22Rv1 (cell line): Measurements from ENCODE around the gene MADCAM1.

Experiments
- H3K27ac ChIP-seq: fragments of 450-650 bp; 2 replicates; pipeline ENCODE4 v1.5.1; 2017
- CTCF ChIP-seq: fragments of 450-650 bp; IDR thresholded peaks from 2 replicates; pipeline ENCODE4 v1.5.1; 2017; ENCODE audit warnings: mild to moderate bottlenecking
- ZFX ChIP-seq: fragments of 450-650 bp; IDR thresholded peaks from 2 replicates; pipeline ENCODE4 v1.6.1; 2017; ENCODE audit warnings: antibody characterized with exemption, borderline replicate concordance

Gene MADCAM1

DNA sequence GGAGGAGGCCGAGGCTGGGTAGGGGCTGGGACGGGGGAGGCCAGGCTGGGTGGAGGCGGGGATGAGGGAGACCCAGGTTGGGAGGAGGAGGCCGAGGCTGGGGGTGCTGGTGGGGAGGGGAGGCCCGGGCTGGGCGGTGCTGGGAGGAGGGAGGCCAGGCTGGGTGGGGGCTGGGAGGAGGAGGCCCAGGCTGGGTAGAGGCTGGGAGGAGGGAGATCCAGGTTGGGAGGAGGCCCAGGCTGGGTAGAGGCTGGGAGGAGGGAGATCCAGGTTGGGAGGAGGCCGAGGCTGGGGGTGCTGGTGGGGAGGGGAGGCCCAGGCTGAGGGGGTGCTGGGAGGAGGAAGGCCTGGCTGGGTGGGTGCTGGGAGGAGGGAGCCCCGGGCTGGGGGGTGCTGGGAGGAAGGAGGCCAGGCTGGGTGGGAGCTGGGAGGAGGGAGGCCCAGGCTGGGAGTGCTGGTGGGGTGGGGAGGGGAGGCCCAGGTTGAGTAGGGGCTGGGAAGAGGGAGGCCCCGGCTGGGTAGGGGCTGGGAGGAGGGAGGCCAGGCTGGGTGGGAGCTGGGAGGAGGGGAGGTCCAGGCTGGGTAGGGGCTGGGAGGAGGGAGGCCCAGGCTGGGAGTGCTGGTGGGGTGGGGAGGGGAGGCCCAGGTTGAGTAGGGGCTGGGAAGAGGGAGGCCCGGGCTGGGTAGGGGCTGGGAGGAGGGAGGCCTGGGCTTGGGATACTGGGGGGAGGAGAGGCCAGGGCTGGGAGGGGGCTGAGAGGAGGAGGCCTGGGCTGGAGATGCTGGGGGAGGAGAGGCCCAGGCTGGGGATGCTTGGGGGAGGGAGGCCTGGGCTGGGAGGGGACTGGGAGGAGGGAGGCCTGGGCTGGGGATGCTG lies 21.7 kb downstream of the MADCAM1 start:
- no peak overlapping the region for H3K27ac ChIP-seq
- TF ChIP-seq ZFX (no peak), CTCF (no peak)

GRCh38 chr19:518598-519231 lies 22.4 kb downstream of the MADCAM1 start:
- TF ChIP-seq ZFX (no peak), CTCF (no peak)
- H3K27ac ChIP-seq, result no peak overlapping the region

GRCh38 chr19:519449-519865 lies 23.2 kb downstream of the MADCAM1 start:
- TF ChIP-seq CTCF, result no peak

GRCh38 chr19:522726-523125 lies 26.4 kb downstream of the MADCAM1 start:
- no peak for TF ChIP-seq ZFX
- TF ChIP-seq CTCF, result no peak
- no peak overlapping the region for H3K27ac ChIP-seq

More at GRCh38 chr19:519449-519865, 23.2 kb downstream of the MADCAM1 start:
- no peak overlapping the region for H3K27ac ChIP-seq

DNA sequence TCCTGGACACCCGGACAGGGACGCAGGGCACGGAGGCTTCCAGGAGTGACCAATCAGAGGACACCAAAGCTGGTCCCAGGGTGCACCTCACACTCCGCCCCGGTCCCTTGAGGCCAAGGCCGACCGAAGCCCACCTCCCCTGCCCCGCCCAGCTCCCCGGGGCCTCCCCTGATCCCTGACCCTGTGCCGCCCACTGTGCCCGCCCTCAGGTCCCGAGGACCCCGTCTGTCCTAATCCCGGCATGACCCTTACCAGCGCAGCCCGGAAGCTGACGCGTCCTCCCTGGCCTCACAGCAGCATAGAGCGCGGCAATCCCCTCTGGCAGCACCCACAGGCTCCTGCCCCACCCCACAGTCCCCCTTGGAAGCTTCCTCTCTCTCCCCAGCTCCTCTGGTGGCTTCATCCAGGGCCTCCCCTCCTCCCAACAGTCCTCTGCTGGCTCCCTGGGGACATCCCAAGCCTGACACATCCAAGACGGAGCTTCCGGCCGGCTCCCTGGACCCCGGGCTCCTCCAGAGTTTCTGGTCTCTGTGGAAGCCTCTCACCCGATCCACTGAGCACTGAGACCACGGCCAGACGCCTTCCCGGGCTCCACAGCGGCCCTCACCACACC lies 27.9 kb downstream of the MADCAM1 start:
- no peak for TF ChIP-seq ZFX
- TF ChIP-seq CTCF, result no peak
- H3K27ac ChIP-seq, result no peak overlapping the region; the same call in 1 of the 2 replicates

- TF ChIP-seq CTCF (no peak), ZFX (no peak)
- H3K27ac ChIP-seq, result peak overlapping the region; percentile 32; the same call in 1 of the 2 replicates
Observed at GRCh38 chr19:525029-525428, 28.7 kb downstream of the MADCAM1 start.
